Measurements from ENCODE around the gene PRKN. TPM values are rescaled to one million over a fixed set of nuclear protein-coding genes. Genes with fewer than 3 reads are reported as not detected.

Gene PRKN
- total RNA-seq, 1 donor from 2014 or later, result 0.93 TPM

DNA sequence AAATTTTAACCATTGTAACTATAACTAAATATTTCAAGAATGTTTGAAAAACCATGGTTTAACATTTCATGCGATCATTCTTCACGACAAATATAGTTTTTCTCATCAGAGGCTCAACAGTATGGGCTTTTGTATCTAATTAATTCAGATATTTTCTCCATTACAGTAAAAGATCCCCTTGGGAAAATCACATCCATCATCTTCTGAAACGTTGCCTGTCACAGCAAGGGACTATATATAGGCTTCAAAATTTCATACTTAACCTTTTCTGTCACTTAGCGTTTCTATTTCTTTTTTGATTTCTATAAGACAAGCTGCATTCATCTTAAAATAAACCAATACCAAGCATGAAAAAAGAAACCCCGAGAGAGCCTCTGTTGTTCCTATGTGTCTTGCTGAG is 710.0 kb downstream of the PRKN start:
- no peak for DNase-seq (ENCODE audit: extremely low read depth, low read depth, low spot score)

DNA sequence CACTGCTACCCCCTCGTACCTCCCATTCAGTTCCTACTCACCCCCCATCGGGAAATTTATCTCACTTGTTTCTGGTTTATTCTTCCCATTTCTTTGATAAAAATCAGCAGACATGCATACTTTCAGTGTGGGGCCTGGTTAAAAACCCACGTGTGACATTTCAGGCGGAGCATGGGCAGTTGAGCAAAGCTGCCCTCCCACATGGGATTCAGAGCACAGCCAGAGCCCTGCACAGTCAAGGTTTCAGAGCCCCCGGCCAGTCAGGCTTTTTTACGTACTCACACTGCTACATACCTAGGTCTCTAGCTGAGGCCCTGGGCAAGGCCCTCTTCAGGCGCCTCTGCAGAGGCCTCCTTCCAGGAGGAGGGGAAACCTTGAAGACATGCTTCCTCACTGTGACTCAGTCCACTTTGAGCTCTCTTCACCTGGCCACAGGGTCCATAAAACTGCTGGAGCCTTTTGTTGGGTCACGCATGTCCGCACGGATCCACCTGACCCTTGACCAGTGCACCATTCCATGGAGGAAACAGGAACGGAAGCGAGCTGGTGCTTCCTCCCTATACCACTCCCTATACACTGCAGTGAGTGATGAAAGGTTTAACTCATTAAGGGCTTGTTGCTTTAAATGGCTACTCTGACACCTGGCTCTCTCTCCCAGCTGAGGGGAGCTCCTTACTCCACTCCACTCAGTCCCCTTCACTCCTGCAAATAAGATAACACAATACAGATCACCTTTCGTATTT is 713.3 kb downstream of the PRKN start:
- DNase-seq (ENCODE audit: extremely low read depth, low read depth, low spot score), result no peak

DNA sequence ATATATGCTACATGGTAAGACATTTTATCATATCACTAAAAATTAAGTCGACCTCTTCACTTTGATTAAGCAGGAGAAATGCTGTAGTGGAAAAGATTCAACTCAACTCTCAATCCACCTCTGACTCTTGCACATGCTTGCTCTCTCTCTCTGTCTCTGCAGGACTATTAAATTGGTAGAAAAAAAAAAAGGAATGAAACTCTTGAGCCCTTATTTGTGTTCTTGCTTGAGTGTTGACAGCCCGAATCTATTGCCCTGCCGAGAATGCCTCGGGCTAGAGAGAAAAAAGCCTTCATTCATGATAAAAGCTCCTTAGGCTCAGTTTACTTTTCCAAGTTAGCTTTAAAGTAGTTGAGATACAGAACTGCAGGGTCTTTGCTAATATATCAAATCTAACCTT is 722.2 kb downstream of the PRKN start:
- DNase-seq (ENCODE audit: extremely low read depth, low read depth, low spot score), result no peak

DNA sequence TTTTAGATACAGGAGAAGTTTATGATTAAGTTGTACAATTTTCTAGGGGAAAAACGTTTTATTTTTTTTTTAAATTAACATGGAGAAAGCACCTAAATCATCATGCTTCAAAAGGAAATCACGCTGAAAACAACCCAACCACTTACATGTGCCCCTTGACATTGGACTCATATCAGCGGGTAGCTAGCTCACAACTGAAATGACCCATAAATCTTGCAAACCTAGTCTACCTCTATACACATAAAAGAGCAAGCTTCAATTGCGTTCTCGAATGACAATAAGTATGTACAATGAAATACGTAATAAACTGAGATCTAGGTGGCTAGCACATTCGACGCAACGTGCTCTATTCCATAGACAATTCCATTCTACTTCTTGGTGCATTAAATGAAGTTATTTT is 730.8 kb downstream of the PRKN start:
- DNase-seq (ENCODE audit: extremely low read depth, low read depth, low spot score), result no peak

DNA sequence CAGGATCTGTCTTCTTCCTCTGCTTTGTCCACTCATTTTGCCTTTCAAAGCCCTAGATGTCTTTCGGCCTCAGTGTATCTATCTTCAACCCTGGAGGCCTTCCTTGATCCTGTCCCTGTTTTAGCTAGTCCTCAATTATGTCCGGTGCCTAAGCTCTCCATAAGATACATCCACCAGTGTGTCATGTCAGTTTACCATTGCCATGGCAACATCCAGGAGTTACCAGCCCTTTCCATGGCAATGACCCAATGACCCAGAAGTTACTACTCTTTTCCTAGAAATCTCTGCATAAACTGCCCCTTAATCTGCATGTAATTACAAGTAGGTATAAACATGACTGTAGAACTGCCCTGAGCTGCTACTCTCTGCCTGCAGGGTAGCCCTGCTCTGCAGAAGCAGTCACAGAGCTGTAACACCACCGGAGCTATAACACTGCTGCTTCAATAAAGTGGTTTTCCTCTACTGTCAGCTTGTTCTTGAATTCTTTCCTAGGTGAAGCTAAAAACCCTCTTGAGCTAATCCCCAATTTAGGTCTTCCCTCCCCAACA is 741.6 kb downstream of the PRKN start:
- no peak for DNase-seq (ENCODE audit: extremely low read depth, low read depth, low spot score)

DNA sequence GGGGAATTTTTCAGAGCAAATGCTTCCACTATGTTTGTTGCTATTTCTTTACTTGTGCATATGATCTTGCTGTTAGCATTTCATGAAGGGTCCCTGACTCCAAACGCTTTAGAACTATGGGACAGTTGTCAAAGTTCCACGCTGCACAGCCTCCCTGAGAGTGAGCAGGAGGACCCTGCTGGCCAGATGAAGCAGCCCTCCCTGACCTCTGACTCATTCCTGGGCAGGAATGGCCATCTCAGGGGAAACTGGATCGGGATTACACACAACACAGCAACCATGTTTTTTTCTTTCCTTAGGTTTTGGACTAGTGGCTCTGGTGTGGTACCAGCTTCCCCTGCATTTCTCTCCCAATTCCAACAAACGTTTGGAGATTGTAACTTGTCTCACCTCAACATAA is 742.9 kb downstream of the PRKN start:
- no peak for DNase-seq (ENCODE audit: extremely low read depth, low read depth, low spot score)

DNA sequence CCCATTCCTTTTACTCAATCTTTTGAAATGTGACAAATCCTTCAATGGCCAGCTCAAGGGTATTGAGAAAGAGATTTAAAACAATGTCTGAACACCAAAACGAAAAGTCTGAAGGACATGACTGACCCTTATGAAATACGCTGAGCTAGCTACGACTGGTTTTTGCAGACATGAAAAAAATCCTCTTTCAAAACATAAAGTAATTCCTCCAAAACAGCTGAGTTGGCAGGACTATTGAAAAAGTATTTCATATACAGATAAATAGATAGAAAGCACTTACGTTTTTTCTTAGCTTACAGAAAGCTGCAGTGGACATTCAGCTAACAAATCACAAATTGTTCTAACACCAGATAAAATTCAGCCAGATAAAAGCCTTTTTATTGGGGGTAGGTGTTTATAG is 751.0 kb downstream of the PRKN start:
- no peak for DNase-seq (ENCODE audit: extremely low read depth, low read depth, low spot score)

DNA sequence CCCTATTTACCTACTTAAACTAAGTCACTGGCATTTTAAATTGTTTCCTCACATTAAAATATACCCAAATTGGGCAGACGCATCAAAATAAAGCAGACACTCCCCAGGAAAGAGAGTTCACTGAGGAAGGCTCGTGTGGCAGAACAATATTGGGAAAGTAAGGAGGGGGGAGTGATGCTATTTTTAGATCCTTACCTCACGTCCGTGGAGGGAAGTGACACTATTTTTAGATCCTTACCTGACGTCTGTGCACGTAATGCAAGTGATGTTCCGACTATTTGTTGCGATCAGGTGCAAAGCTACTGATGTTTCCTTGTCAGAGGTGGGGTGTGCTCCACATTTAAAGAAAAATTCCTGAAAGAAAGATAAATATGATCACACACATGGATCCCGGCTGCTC is 754.5 kb downstream of the PRKN start:
- DNase-seq (ENCODE audit: extremely low read depth, low read depth, low spot score), result no peak

DNA sequence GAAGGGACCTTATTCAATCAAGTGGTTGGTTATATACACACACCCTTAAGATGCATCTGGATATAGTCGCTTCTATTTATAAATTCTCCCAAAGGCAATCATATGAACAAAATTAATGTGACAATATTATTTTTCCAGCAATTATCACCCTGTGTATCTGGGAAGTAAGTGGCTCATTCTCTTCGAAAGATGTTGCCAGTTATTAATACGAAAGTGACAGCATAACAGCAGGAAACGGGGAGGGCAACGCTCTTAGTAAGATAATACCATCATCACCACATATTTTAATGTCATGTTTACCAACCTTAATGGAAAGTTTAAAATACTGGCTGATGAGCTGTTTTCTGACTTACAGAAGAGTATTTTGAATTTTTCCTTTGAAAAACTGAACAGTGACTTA is 756.5 kb downstream of the PRKN start:
- no peak for DNase-seq (ENCODE audit: extremely low read depth, low read depth, low spot score)

DNA sequence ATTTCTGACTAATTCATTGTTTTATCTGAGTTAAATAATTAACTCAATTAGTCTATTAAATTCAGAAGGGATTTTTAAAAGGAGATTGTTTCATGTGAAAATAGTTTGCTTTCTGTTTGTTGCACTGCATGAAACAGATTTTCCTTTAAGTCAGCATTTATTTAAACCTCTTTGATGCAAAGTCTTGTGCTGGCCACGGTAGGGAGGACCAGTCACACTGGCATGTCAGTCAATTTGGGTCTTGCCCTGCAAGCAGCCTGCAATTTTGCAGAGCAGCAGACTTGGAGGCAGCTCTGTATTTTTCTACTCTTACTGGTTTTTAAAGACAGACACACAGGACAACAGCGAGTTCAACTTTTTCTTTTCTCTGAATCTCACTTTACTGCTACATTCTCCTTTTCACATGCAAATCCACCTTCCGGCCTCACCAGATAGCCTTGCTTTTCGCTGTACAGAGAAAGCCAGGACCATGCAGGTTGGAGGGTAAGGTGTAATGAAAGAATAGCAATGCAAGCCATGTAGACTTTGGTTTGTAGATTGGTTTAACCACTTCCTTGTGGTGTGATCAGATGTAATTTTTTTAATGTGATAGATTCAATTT is 763.8 kb downstream of the PRKN start:
- DNase-seq (ENCODE audit: extremely low read depth, low read depth, low spot score), result no peak

DNA sequence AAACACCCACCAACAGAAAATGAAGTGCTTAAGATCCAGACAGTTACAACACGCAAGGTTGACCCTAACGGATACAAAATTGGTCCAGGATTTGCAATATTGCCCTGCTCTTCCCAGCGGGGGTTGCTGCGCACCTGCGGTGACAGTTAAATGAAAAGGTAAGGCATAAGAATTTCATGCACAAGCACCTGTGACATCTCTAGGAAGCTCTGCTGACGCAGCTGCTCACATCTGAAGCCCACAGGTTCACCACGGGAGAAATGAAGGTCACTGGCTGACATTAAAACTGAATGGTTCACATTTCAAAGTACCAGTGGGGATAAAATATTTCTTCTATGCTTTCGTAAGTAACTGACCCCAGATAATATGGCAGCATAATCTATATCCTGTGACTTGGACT is 764.4 kb downstream of the PRKN start:
- DNase-seq (ENCODE audit: extremely low read depth, low read depth, low spot score), result no peak

DNA sequence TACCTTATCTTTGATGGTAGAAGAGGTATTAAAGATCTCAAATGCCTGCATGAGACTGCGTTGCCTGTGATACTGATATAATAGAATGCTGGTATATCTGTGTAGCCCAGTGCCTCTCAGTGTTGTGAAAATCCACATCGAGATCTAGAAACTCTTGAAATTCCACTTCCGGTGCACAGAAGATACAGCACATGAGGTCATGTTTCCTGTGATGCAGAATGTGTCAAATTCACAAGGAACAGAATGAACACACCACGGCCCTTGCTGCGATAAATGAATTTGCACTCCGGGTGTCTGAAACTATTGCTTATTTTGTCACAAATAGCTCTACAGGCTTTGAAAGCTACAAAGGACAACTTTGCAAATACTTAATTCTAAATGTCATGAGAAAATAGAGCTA is 765.8 kb downstream of the PRKN start:
- DNase-seq (ENCODE audit: extremely low read depth, low read depth, low spot score), result no peak

DNA sequence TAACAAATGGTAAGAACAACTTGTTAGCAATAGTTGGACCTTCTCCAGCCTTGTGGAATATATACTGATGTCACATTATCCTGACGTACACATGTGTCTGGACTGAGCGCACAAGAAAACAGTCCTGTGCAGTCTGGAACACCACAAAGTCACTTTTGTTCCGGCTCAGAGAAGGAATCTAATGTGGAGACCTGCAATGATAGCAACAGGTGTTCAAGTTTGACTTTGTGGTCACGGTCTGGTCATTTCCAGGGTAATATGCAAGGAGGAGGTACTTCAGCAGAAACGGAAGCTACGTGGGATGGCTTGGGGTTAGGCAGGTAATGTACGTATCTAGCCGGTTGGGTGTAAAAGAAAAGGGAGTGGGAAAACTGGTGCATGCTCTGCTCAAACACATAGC is 766.5 kb downstream of the PRKN start:
- no peak for DNase-seq (ENCODE audit: extremely low read depth, low read depth, low spot score)

DNA sequence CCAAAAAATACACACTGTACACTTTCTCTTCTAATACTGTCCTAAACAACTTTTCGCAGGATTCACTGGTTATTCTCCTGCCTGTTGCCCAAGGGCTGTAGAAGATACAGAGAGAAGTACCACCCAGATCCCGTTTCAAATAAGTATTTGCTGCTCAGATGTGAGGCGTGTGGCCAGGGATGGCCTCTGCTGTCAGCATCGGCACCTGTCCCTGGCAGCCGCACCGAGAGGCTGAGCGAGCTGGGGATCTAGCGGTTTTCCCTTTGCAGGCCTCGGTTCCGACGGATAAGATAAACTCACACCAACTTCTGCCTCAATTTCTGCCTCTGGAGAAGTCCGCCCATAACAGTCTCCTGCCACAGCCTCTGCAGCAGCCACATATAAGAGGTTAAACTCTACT is 768.5 kb downstream of the PRKN start:
- DNase-seq (ENCODE audit: extremely low read depth, low read depth, low spot score), result no peak

DNA sequence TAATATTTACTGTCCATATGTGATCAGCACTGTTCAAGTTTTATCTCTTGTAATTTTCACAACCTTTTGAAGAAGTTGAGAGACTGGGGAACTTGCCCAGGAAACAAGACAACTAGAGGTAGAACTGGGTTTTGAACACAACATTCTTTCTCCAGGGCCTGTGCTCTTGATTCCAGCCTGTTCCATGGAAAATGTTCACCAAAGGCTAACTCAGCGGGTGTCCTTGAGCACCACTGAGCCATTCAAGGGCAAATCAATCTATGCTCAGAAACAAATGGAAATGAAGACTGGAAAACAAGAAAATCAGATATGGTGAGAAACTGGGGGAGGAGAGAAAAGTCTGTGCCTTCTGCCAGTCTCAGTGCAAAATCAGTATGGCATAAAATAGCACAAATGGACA is 771.5 kb downstream of the PRKN start:
- DNase-seq (ENCODE audit: extremely low read depth, low read depth, low spot score), result no peak

DNA sequence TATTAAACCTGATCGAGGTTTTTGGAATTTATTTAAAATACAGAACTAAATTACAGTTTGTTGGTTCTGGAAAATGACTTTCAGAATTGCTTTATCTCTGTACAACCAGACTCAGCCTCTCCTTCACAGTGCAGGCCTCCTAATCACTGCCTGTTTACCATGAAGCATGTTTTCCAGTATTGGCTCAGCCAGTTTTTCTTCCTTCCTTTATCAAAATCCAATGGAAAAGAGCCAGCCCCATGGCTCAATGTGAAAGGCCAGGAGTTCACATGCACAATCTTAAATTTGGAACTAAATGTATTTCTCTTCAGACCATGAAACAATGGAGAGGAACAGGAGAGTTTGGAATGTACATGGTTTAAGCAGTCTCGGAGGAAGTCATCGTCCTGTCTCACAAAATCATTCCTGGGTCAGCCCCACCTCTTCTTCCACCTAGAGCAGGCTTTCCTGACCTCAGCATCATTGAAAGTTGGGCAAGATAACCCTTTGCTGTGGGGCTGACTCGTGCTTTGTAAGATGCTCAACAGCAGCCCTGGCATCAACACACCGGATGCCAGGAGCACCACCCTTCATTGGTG is 772.8 kb downstream of the PRKN start:
- no peak for DNase-seq (ENCODE audit: extremely low read depth, low read depth, low spot score)

DNA sequence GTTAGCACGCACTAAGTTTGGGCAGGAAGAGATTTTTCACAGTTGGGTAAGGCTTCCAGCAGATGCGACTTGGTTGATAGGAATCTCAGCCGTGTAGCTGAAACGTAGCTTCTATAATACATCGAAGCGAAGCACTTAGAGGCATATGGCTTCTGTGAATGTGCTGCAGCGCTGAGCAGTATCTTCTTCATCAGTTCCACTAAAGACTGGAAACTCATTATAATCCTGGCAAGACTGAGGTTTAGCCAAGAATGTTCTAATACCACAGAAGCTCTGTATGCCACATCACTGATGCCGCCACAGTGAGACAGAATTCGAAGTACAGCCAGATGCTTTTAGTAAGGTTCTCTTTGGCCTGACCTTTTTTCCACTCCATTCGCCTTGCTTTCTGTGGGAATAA is 773.5 kb downstream of the PRKN start:
- no peak for DNase-seq (ENCODE audit: extremely low read depth, low read depth, low spot score)

DNA sequence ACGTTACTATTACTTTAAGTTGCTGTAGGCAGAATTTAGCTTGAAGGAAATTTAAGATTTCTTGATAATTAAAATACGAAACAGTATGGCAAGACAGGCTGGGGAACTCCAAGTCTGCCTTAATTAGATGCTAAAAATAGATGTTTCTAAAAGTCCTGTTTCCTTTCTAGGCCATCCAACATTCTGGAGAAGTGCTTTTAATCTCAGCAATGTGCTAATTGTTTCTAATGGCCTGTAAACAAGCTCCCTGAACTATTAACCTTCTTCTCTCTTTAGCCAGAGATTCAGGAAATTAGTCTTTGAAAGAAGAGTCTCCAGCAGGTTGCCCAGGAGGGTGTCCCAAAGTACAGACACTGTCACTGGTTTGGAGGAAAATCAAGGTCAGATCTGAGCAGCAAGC is 776.4 kb downstream of the PRKN start:
- DNase-seq (ENCODE audit: extremely low read depth, low read depth, low spot score), result no peak

DNA sequence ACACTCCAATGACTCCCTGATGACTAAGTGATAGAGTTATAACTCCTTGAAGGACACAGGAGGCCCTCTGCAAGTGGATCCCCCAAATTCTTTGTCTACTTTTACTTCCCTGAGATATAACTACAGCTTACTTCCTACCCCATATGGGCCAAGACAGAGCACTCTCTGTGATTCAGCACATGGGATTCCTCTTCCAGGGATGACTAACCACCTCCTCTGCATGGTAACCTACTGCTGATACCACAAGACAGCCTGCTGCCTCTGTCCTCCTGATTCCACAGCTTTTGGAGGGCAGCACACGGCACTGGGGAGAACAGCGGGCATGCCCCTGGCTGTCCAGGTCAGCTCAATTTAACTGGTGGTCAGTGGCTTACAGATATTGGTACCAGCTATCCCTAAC is 778.0 kb downstream of the PRKN start:
- no peak for DNase-seq (ENCODE audit: extremely low read depth, low read depth, low spot score)

DNA sequence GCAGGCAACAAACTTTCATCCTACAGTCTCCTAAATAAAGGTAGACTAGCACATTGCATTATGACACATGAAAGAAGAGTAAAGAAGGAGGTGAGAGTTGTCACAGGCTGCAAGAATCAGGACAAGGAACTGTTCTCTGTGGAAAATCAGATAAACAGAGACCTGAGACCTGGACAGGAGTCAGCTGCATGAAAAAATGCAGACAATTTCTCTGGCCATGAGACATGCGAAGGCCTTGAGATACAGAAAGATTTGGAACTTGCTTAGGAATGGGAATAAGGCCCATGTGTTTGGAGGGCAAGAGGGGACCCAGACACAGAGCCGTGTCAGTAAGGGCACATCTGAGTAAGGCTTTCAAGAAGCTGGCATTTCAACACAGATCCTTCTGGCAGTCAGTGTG is 779.1 kb downstream of the PRKN start:
- no peak for DNase-seq (ENCODE audit: extremely low read depth, low read depth, low spot score)

DNA sequence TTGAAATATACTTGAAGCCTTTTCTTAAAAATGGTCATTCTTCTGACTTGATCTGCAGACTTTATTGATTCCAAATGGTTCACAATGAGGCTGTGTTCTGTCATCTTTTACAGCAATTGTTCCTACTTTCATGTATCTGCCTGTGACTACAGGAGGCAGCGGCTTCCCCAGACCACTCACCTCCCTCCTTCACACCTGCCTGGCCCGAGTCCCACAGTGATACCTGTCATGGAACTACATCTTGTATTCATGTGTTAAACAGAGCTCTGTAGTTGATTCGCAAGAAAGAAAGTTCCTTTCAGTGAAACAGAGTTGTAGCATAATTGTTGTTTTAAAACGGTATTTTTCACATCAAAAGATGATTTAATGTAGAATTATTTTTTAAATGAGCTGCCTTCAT is 780.2 kb downstream of the PRKN start:
- DNase-seq (ENCODE audit: extremely low read depth, low read depth, low spot score), result no peak

DNA sequence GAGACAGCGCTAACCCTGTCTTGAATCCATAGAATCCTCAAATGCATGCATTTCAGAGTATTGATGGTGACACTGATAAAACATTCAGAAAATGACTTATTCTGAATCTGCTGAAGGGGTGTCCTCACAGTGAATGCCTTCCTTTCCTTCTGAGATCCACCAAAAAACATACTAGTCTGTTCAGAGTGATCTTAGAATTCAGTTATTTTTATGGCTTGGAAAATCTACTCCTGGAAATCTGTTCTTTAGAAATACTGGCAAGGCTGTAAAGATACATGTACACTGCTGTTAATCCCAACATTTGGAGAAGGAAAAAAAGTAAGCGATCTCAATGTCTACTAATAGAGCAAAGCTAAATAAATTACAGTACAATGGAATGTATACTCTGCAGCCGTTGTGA is 781.1 kb downstream of the PRKN start:
- no peak for DNase-seq (ENCODE audit: extremely low read depth, low read depth, low spot score)

Measured in glomerular endothelial cell (primary cell).